ENCODE data around the gene SIDT1.

The SIDT1 gene

GRCh38 chr3:113548501-113548900, 16.1 kb downstream of the SIDT1 start:
- no peaks in the 10 kb centered on the region for H3K4me1 ChIP-seq (ENCODE audit: insufficient read depth, low read length)

GRCh38 chr3:113551820-113552219, 19.5 kb downstream of the SIDT1 start:
- H3K27me3 ChIP-seq (ENCODE audit: insufficient read depth, low read length): no peaks in the 10 kb centered on the region
- H3K27ac ChIP-seq (ENCODE audit: low read length): no peak overlapping the region
- no peak overlapping the region for H3K9ac ChIP-seq (ENCODE audit: low read depth, low read length)
- no peaks in the 10 kb centered on the region for H3K9me3 ChIP-seq (ENCODE audit: insufficient read depth, low read depth, low read length)
- H3K36me3 ChIP-seq (ENCODE audit: insufficient read depth, low read depth, low read length): no peaks in the 10 kb centered on the region
- H3K4me1 ChIP-seq (ENCODE audit: insufficient read depth, low read length): no peaks in the 10 kb centered on the region
- H3K4me3 ChIP-seq (ENCODE audit: low read length): no peak overlapping the region

More at GRCh38 chr3:113548501-113548900, 16.1 kb downstream of the SIDT1 start:
- Histone ChIP-seq H3K9me3 (ENCODE audit: insufficient read depth, low read depth, low read length) (no peaks in the 10 kb centered on the region), H3K27me3 (ENCODE audit: insufficient read depth, low read length) (no peaks in the 10 kb centered on the region), H3K4me3 (ENCODE audit: low read length) (no peak overlapping the region), H3K36me3 (ENCODE audit: insufficient read depth, low read depth, low read length) (no peaks in the 10 kb centered on the region), H3K9ac (ENCODE audit: low read depth, low read length) (no peak overlapping the region), H3K27ac (ENCODE audit: low read length) (no peak overlapping the region)

- Histone ChIP-seq H3K4me1 (ENCODE audit: insufficient read depth, low read length) (no peaks in the 10 kb centered on the region; the same call in 1 of the 2 replicates), H3K27me3 (ENCODE audit: insufficient read depth, low read length) (no peaks in the 10 kb centered on the region), H3K4me3 (ENCODE audit: low read length) (no peak overlapping the region), H3K9ac (ENCODE audit: low read depth, low read length) (no peak overlapping the region), H3K36me3 (ENCODE audit: insufficient read depth, low read depth, low read length) (no peaks in the 10 kb centered on the region), H3K9me3 (ENCODE audit: insufficient read depth, low read depth, low read length) (no peaks in the 10 kb centered on the region), H3K27ac (ENCODE audit: low read length) (no peak overlapping the region)
These were observed 20.5 kb downstream of the SIDT1 start for GRCh38 chr3:113552851-113553250.

- Histone ChIP-seq H3K4me1 (ENCODE audit: insufficient read depth, low read length) (no peaks in the 10 kb centered on the region; the same call in 1 of the 2 replicates), H3K9ac (ENCODE audit: low read depth, low read length) (no peak overlapping the region)
These were observed 22.8 kb downstream of the SIDT1 start for GRCh38 chr3:113555138-113555537.

GRCh38 chr3:113556316-113556945, 24.1 kb downstream of the SIDT1 start:
- H3K4me1 ChIP-seq (ENCODE audit: insufficient read depth, low read length): no peaks in the 10 kb centered on the region; the same call in 1 of the 2 replicates
- H3K9ac ChIP-seq (ENCODE audit: low read depth, low read length): no peak overlapping the region
- no peaks in the 10 kb centered on the region for H3K9me3 ChIP-seq (ENCODE audit: insufficient read depth, low read depth, low read length)
- no peak overlapping the region for H3K27ac ChIP-seq (ENCODE audit: low read length)
- H3K4me3 ChIP-seq (ENCODE audit: low read length): no peak overlapping the region
- no peaks in the 10 kb centered on the region for H3K27me3 ChIP-seq (ENCODE audit: insufficient read depth, low read length)
- H3K36me3 ChIP-seq (ENCODE audit: insufficient read depth, low read depth, low read length): no peaks in the 10 kb centered on the region

More at GRCh38 chr3:113555138-113555537, 22.8 kb downstream of the SIDT1 start:
- H3K27ac ChIP-seq (ENCODE audit: low read length): no peak overlapping the region
- H3K9me3 ChIP-seq (ENCODE audit: insufficient read depth, low read depth, low read length): no peaks in the 10 kb centered on the region
- H3K4me3 ChIP-seq (ENCODE audit: low read length): no peak overlapping the region
- no peaks in the 10 kb centered on the region for H3K27me3 ChIP-seq (ENCODE audit: insufficient read depth, low read length)
- no peaks in the 10 kb centered on the region for H3K36me3 ChIP-seq (ENCODE audit: insufficient read depth, low read depth, low read length)

GRCh38 chr3:113556946-113557335, 24.6 kb downstream of the SIDT1 start:
- no peak overlapping the region for H3K27ac ChIP-seq (ENCODE audit: low read length)
- H3K9ac ChIP-seq (ENCODE audit: low read depth, low read length): no peak overlapping the region
- no peaks in the 10 kb centered on the region for H3K36me3 ChIP-seq (ENCODE audit: insufficient read depth, low read depth, low read length)
- H3K27me3 ChIP-seq (ENCODE audit: insufficient read depth, low read length): no peaks in the 10 kb centered on the region
- H3K4me1 ChIP-seq (ENCODE audit: insufficient read depth, low read length): no peaks in the 10 kb centered on the region; the same call in 1 of the 2 replicates
- no peak overlapping the region for H3K4me3 ChIP-seq (ENCODE audit: low read length)
- no peaks in the 10 kb centered on the region for H3K9me3 ChIP-seq (ENCODE audit: insufficient read depth, low read depth, low read length)

GRCh38 chr3:113557374-113557773, 25.0 kb downstream of the SIDT1 start:
- Histone ChIP-seq H3K36me3 (ENCODE audit: insufficient read depth, low read depth, low read length) (no peaks in the 10 kb centered on the region), H3K27me3 (ENCODE audit: insufficient read depth, low read length) (no peaks in the 10 kb centered on the region), H3K4me1 (ENCODE audit: insufficient read depth, low read length) (no peaks in the 10 kb centered on the region; the same call in 1 of the 2 replicates), H3K9ac (ENCODE audit: low read depth, low read length) (no peak overlapping the region), H3K27ac (ENCODE audit: low read length) (no peak overlapping the region), H3K9me3 (ENCODE audit: insufficient read depth, low read depth, low read length) (no peaks in the 10 kb centered on the region), H3K4me3 (ENCODE audit: low read length) (no peak overlapping the region)

GRCh38 chr3:113559009-113559408, 26.7 kb downstream of the SIDT1 start:
- Histone ChIP-seq H3K27me3 (ENCODE audit: insufficient read depth, low read length) (no peaks in the 10 kb centered on the region), H3K36me3 (ENCODE audit: insufficient read depth, low read depth, low read length) (no peaks in the 10 kb centered on the region), H3K9ac (ENCODE audit: low read depth, low read length) (no peak overlapping the region), H3K9me3 (ENCODE audit: insufficient read depth, low read depth, low read length) (no peaks in the 10 kb centered on the region), H3K27ac (ENCODE audit: low read length) (no peak overlapping the region), H3K4me1 (ENCODE audit: insufficient read depth, low read length) (no peaks in the 10 kb centered on the region; the same call in 1 of the 2 replicates), H3K4me3 (ENCODE audit: low read length) (no peak overlapping the region)

GRCh38 chr3:113560271-113560670, 27.9 kb downstream of the SIDT1 start:
- Histone ChIP-seq H3K9me3 (ENCODE audit: insufficient read depth, low read depth, low read length) (no peaks in the 10 kb centered on the region), H3K4me3 (ENCODE audit: low read length) (no peak overlapping the region), H3K4me1 (ENCODE audit: insufficient read depth, low read length) (no peaks in the 10 kb centered on the region; the same call in 1 of the 2 replicates), H3K36me3 (ENCODE audit: insufficient read depth, low read depth, low read length) (no peaks in the 10 kb centered on the region), H3K9ac (ENCODE audit: low read depth, low read length) (no peak overlapping the region), H3K27ac (ENCODE audit: low read length) (no peak overlapping the region), H3K27me3 (ENCODE audit: insufficient read depth, low read length) (no peaks in the 10 kb centered on the region)

- no peaks in the 10 kb centered on the region for H3K27me3 ChIP-seq (ENCODE audit: insufficient read depth, low read length)
- H3K9ac ChIP-seq (ENCODE audit: low read depth, low read length): no peak overlapping the region
- H3K4me1 ChIP-seq (ENCODE audit: insufficient read depth, low read length): no peaks in the 10 kb centered on the region; the same call in 1 of the 2 replicates
- H3K27ac ChIP-seq (ENCODE audit: low read length): no peak overlapping the region
- H3K9me3 ChIP-seq (ENCODE audit: insufficient read depth, low read depth, low read length): no peaks in the 10 kb centered on the region
- H3K36me3 ChIP-seq (ENCODE audit: insufficient read depth, low read depth, low read length): no peaks in the 10 kb centered on the region
- H3K4me3 ChIP-seq (ENCODE audit: low read length): no peak overlapping the region
These were observed 28.7 kb downstream of the SIDT1 start for GRCh38 chr3:113560831-113561623.

- no peak overlapping the region for H3K27ac ChIP-seq (ENCODE audit: low read length)
- H3K9me3 ChIP-seq (ENCODE audit: insufficient read depth, low read depth, low read length): no peaks in the 10 kb centered on the region
- no peaks in the 10 kb centered on the region for H3K27me3 ChIP-seq (ENCODE audit: insufficient read depth, low read length)
- H3K9ac ChIP-seq (ENCODE audit: low read depth, low read length): no peak overlapping the region
- no peaks in the 10 kb centered on the region for H3K36me3 ChIP-seq (ENCODE audit: insufficient read depth, low read depth, low read length)
- H3K4me3 ChIP-seq (ENCODE audit: low read length): no peak overlapping the region
- no peaks in the 10 kb centered on the region for H3K4me1 ChIP-seq (ENCODE audit: insufficient read depth, low read length)
These were observed 33.2 kb downstream of the SIDT1 start for GRCh38 chr3:113565555-113565954.

- Histone ChIP-seq H3K27ac (ENCODE audit: low read length) (no peak overlapping the region), H3K36me3 (ENCODE audit: insufficient read depth, low read depth, low read length) (no peaks in the 10 kb centered on the region), H3K9ac (ENCODE audit: low read depth, low read length) (no peak overlapping the region), H3K27me3 (ENCODE audit: insufficient read depth, low read length) (no peaks in the 10 kb centered on the region), H3K4me1 (ENCODE audit: insufficient read depth, low read length) (no peaks in the 10 kb centered on the region), H3K4me3 (ENCODE audit: low read length) (no peak overlapping the region), H3K9me3 (ENCODE audit: insufficient read depth, low read depth, low read length) (no peaks in the 10 kb centered on the region)
These were observed 37.8 kb downstream of the SIDT1 start for GRCh38 chr3:113570158-113570557.
